Measurements from ENCODE around the gene NRF1. TPM values are rescaled to one million over a fixed set of nuclear protein-coding genes. Genes with fewer than 3 reads are reported as not detected.

Gene NRF1
- total and polyA plus RNA-seq, 10 of the 15 experiments (the other 5 are each of a cell fraction or from before 2014, with no cell fraction given): 3.5 to 23.1 (median 13.5) TPM

DNA sequence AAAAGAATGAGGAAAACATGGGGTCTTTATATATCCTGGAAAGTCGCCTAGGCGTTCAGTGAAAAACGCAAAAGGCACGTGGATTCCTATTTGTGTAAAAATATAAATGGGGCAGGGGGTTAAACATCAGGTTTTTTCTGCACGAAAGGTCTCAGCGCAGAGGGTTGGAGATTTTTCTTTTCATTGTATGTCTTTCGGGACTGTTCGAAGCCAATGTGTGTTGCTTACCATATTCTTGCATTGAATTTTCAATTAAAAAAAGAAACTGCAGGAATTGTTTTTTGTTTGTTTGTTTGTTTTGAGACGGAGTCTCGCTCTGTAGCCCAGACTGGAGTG, 172.0 kb downstream of the NRF1 start:
- Histone ChIP-seq H2AFZ (ENCODE audit: control insufficient read depth, low read depth, low read length) (no peak overlapping the region), H3K9me3 (replicated peaks; ENCODE audit: control insufficient read depth, insufficient read depth, low read length) (no peaks in the 10 kb centered on the region; the same call in 2 of the 3 replicates), H3K27ac (ENCODE audit: control insufficient read depth, insufficient read depth) (no peak overlapping the region), H3K4me3 (no peak overlapping the region), H3K9ac (ENCODE audit: control insufficient read depth, insufficient read depth, low read length) (no peak overlapping the region), H3K27me3 (replicated peaks in 1 of 2; ENCODE audit: control insufficient read depth in 2 of 2, insufficient read depth in 2 of 2, low read length in 1 of 2) (peaks cover 28 to 30% of the 10 kb centered on the region in 2 experiments), H4K20me1 (ENCODE audit: control insufficient read depth, insufficient read depth) (no peaks in the 10 kb centered on the region), H3K79me2 (ENCODE audit: control insufficient read depth, insufficient read depth, low read length) (no peaks in the 10 kb centered on the region), H3K4me1 (ENCODE audit: control insufficient read depth, insufficient read depth, low read length) (peaks cover 21% of the 10 kb centered on the region), H3K36me3 (ENCODE audit: control insufficient read depth in 2 of 2, insufficient read depth in 2 of 2, low read length in 1 of 2) (no peaks in the 10 kb centered on the region), H3K4me2 (ENCODE audit: control insufficient read depth, insufficient read depth) (no peak overlapping the region)
- ChIA-PET SMC1A (ENCODE audit: uncharacterized antibody, unreplicated experiment) (no interaction called here), POLR2A (no interaction called here), CTCF (no interaction called here), RAD21 (ENCODE audit: unreplicated experiment) (no interaction called here)
- DNase-seq (ENCODE audit: low read depth, low spot score) (no peak), ATAC-seq (no peak), FAIRE-seq (no peak)
- intact Hi-C loops (cut with micrococcal nuclease; ENCODE audit: unreplicated experiment) (no loop called here), in situ Hi-C loops (cut with MboI) (no loop called here)
- no TSS peak for BruUV-seq (replicated peaks)
- 58% methylated on average over 10 of the region's 10 CpGs for WGBS (ENCODE audit: insufficient coverage, insufficient replicate concordance, low lambda C conversion rate, missing lambda C conversion rate)
- no peak for TF ChIP-seq NBN (IDR thresholded peaks at IDR 0.05)
- TF ChIP-seq EZH2 (IDR thresholded peaks at IDR 0.05; ENCODE audit: borderline replicate concordance, control insufficient read depth, low read depth, low read length): peak; percentile 98

DNA sequence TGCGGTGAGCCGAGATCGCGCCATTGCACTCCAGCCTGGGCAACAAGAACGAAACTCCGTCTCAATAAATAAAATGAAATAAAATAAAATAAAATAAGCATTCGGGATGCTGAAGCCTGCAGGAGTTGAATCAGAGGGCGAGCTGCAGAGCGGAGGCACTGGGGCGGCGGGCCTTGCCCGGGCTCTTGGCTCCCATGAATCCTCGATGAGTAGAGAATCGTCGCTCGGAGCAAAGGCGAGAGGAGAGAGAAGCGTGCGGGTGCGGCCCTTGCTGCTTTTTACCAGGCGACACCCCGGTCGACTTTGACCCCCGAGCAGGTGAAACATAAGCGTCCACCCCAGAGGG, 172.9 kb downstream of the NRF1 start:
- SMC1A ChIA-PET (ENCODE audit: uncharacterized antibody, unreplicated experiment): no interaction called here
- in situ Hi-C loops (cut with MboI) (no loop called here), intact Hi-C loops (cut with micrococcal nuclease; ENCODE audit: unreplicated experiment) (no loop called here)
- no peak overlapping the region for H2AFZ ChIP-seq (ENCODE audit: control insufficient read depth, low read depth, low read length)
- peaks cover 27 to 28% of the 10 kb centered on the region in 2 experiments for H3K27me3 ChIP-seq (replicated peaks in 1 of 2; ENCODE audit: control insufficient read depth in 2 of 2, insufficient read depth in 2 of 2, low read length in 1 of 2)
- RAD21 ChIA-PET (ENCODE audit: unreplicated experiment): no interaction called here
- no peak for ATAC-seq
- no peak overlapping the region for H3K27ac ChIP-seq (ENCODE audit: control insufficient read depth, insufficient read depth)
- BruUV-seq (replicated peaks): no TSS peak
- no peak overlapping the region for H3K4me3 ChIP-seq
- no peak overlapping the region for H3K9ac ChIP-seq (ENCODE audit: control insufficient read depth, insufficient read depth, low read length)
- H3K4me2 ChIP-seq (ENCODE audit: control insufficient read depth, insufficient read depth): peak overlapping the region; percentile 79; the same call in 1 of the 2 replicates
- CTCF ChIA-PET: no interaction called here
- no peaks in the 10 kb centered on the region for H3K36me3 ChIP-seq (ENCODE audit: control insufficient read depth in 2 of 2, insufficient read depth in 2 of 2, low read length in 1 of 2)
- no peak for DNase-seq (ENCODE audit: low read depth, low spot score)
- no peaks in the 10 kb centered on the region for H4K20me1 ChIP-seq (ENCODE audit: control insufficient read depth, insufficient read depth)
- no peaks in the 10 kb centered on the region for H3K79me2 ChIP-seq (ENCODE audit: control insufficient read depth, insufficient read depth, low read length)
- peaks cover 21% of the 10 kb centered on the region for H3K4me1 ChIP-seq (ENCODE audit: control insufficient read depth, insufficient read depth, low read length)
- WGBS (ENCODE audit: insufficient coverage, insufficient replicate concordance, low lambda C conversion rate, missing lambda C conversion rate): 51% methylated on average over 25 of the region's 25 CpGs
- no peak for FAIRE-seq
- POLR2A ChIA-PET: no interaction called here
- H3K9me3 ChIP-seq (replicated peaks; ENCODE audit: control insufficient read depth, insufficient read depth, low read length): no peaks in the 10 kb centered on the region; the same call in 2 of the 3 replicates
- no peak for TF ChIP-seq MEF2A (IDR thresholded peaks at IDR 0.05; ENCODE audit: insufficient read depth, low read depth, low read length)
- TF ChIP-seq SREBF2 (IDR thresholded peaks at IDR 0.05; ENCODE audit: low read length): no peak
- TF ChIP-seq, protein P1, sequence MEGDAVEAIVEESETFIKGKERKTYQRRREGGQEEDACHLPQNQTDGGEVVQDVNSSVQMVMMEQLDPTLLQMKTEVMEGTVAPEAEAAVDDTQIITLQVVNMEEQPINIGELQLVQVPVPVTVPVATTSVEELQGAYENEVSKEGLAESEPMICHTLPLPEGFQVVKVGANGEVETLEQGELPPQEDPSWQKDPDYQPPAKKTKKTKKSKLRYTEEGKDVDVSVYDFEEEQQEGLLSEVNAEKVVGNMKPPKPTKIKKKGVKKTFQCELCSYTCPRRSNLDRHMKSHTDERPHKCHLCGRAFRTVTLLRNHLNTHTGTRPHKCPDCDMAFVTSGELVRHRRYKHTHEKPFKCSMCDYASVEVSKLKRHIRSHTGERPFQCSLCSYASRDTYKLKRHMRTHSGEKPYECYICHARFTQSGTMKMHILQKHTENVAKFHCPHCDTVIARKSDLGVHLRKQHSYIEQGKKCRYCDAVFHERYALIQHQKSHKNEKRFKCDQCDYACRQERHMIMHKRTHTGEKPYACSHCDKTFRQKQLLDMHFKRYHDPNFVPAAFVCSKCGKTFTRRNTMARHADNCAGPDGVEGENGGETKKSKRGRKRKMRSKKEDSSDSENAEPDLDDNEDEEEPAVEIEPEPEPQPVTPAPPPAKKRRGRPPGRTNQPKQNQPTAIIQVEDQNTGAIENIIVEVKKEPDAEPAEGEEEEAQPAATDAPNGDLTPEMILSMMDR (IDR thresholded peaks at IDR 0.05 in 2 of 3, conservative IDR thresholded peaks at IDR 0.05 in 1 of 3; ENCODE audit: control insufficient read depth in 2 of 3, extremely low read depth in 1 of 3, insufficient read depth in 1 of 3, low read depth in 3 of 3, low read length in 3 of 3): no peak
- TF ChIP-seq, protein P2, sequence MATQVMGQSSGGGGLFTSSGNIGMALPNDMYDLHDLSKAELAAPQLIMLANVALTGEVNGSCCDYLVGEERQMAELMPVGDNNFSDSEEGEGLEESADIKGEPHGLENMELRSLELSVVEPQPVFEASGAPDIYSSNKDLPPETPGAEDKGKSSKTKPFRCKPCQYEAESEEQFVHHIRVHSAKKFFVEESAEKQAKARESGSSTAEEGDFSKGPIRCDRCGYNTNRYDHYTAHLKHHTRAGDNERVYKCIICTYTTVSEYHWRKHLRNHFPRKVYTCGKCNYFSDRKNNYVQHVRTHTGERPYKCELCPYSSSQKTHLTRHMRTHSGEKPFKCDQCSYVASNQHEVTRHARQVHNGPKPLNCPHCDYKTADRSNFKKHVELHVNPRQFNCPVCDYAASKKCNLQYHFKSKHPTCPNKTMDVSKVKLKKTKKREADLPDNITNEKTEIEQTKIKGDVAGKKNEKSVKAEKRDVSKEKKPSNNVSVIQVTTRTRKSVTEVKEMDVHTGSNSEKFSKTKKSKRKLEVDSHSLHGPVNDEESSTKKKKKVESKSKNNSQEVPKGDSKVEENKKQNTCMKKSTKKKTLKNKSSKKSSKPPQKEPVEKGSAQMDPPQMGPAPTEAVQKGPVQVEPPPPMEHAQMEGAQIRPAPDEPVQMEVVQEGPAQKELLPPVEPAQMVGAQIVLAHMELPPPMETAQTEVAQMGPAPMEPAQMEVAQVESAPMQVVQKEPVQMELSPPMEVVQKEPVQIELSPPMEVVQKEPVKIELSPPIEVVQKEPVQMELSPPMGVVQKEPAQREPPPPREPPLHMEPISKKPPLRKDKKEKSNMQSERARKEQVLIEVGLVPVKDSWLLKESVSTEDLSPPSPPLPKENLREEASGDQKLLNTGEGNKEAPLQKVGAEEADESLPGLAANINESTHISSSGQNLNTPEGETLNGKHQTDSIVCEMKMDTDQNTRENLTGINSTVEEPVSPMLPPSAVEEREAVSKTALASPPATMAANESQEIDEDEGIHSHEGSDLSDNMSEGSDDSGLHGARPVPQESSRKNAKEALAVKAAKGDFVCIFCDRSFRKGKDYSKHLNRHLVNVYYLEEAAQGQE (IDR thresholded peaks at IDR 0.05; ENCODE audit: low read depth, low read length): no peak
- TF ChIP-seq, protein P3, sequence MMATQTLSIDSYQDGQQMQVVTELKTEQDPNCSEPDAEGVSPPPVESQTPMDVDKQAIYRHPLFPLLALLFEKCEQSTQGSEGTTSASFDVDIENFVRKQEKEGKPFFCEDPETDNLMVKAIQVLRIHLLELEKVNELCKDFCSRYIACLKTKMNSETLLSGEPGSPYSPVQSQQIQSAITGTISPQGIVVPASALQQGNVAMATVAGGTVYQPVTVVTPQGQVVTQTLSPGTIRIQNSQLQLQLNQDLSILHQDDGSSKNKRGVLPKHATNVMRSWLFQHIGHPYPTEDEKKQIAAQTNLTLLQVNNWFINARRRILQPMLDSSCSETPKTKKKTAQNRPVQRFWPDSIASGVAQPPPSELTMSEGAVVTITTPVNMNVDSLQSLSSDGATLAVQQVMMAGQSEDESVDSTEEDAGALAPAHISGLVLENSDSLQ (IDR thresholded peaks at IDR 0.05): no peak
- TF ChIP-seq SREBF1 (IDR thresholded peaks at IDR 0.05; ENCODE audit: low read length): no peak
- TF ChIP-seq SRF (IDR thresholded peaks at IDR 0.05; ENCODE audit: low read depth in 2 of 2, low read length in 2 of 2): no peak
- TF ChIP-seq, protein P4, sequence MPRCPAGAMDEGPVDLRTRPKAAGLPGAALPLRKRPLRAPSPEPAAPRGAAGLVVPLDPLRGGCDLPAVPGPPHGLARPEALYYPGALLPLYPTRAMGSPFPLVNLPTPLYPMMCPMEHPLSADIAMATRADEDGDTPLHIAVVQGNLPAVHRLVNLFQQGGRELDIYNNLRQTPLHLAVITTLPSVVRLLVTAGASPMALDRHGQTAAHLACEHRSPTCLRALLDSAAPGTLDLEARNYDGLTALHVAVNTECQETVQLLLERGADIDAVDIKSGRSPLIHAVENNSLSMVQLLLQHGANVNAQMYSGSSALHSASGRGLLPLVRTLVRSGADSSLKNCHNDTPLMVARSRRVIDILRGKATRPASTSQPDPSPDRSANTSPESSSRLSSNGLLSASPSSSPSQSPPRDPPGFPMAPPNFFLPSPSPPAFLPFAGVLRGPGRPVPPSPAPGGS (IDR thresholded peaks at IDR 0.05; ENCODE audit: borderline replicate concordance, insufficient read depth, low read depth, low read length, poor library complexity, severe bottlenecking): no peak
